GM21367 (cell line): Measurements from ENCODE around the gene CORO1C.
"Not testable (repeated sequence)": the region's sequence is repeated elsewhere in the genome, so short reads cannot be mapped to it uniquely, and the experiment has no call there.

ENCODE experiments used
- ATAC-seq: cut with Tn5 transposase; IDR thresholded peaks from one replicate; pipeline ENCODE4 v1.9.1; 2021; ENCODE audit not compliant: unreplicated experiment

CORO1C gene

GRCh38 chr12:108620236-108620879, 111.0 kb downstream of the CORO1C start:
- no peak for ATAC-seq

GRCh38 chr12:108619369-108620160, 111.8 kb downstream of the CORO1C start:
- ATAC-seq, result no peak

GRCh38 chr12:108618953-108619274, 112.4 kb downstream of the CORO1C start:
- ATAC-seq, result not testable (repeated sequence)

GRCh38 chr12:108618079-108618952, 113.0 kb downstream of the CORO1C start:
- ATAC-seq, result peak; percentile 37

GRCh38 chr12:108616941-108617858, 114.1 kb downstream of the CORO1C start:
- no peak for ATAC-seq

DNA sequence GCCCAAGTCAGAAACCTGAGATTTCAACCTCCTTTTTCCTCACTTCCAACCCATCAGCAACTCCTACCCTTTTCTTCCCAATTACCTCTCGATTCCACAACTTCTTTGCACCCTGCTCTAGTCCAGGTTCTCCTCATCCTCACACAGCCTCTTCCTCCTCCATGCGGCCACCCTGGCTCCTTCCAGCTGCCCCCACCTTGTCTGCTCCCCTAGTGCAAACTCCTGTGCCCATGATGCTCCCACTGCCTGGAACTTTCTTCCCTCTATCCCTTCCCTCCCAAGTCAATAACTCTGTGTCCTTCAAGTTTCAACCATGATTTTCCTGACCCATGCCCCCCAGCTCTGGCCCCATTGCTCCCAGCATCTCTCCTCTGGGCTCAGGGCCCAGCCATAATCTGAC, 115.0 kb downstream of the CORO1C start:
- ATAC-seq, result no peak

GRCh38 chr12:108615918-108616317, 115.4 kb downstream of the CORO1C start:
- no peak for ATAC-seq

DNA sequence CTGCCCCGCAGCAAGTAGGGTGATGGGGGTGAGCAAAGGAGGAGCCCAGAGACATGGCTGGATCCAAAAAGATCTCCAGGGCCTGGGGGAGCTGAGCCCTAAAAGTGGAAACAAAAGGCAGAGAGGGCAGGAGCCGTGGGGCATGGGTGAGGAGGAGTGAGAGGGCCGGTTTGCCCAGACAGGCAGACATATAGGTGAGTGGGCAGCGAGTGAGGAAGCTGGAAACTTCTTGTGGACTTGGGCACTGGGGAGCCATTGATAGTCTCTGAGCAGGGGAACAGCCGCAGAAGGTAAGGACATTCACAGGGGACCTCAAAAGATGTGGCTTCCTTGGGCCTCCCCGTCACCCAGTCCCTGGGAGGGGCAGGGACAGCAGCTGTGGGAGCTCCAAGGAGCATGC, 116.7 kb downstream of the CORO1C start:
- no peak for ATAC-seq

DNA sequence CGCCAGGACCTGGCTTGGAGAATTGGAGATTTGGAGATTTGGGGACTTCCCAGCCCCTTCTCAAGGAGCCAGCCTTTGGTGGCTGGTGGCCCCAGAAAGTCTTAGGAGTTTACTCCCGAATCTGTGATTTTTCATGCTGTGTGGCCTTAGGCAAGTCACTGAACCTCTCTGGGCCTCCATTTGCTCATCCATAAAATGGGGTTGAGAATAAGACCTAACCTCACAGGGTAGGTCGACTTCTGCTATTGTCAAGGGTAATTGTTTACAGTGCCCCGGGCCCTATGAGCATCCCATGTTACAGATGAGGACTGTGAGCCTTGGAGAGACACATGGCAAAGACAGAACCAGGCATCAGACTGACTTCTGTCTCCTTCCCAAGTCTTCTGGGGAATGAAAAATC, 117.3 kb downstream of the CORO1C start:
- no peak for ATAC-seq

DNA sequence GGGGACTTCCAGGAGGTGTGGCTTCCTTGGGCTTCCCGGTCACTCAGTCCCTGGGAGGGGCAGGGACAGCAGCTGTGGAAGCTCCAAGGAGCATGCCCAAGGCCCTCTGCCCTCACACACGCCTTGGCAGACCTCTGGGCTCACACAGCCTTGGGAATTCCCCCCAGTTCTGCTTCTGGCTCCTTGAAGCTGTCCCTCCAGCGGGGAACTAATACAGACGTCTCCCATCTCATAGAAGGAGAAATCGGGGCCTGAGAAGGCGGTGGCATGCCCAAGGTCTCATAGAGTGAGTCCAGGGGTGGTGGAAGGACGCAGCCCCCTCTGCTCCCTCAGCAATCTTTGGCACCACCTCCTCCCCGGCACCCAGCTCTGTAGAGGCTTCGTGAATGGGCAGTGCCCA, 117.8 kb downstream of the CORO1C start:
- no peak for ATAC-seq

GRCh38 chr12:108612788-108613282, 118.5 kb downstream of the CORO1C start:
- no peak for ATAC-seq

- ATAC-seq, result no peak
Observed at GRCh38 chr12:108611884-108612415, 119.4 kb downstream of the CORO1C start.

- ATAC-seq, result no peak
Observed at GRCh38 chr12:108610856-108611605, 120.3 kb downstream of the CORO1C start.

DNA sequence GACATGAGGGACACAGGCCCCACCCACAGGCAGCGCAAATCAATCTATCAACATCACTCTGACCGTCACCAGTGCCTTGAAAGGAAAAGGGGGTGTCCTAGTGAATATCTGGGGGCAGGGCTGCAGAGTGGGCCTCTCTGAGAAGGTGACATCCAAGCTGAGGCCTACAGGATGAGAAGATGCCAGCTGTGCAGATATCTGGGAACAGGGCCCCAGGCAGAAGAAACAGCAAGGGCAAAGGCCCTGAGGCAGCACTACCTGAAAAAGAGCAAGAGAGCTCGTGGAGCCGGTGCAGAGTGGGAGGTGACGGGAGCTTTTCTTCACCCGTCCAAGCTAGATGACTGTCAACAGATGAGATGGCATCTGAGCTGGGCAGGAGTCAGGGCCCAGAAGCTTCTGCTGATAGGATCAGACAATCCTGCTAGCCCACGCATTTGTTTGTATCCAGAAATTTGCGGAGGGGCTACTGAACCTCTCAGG, 120.9 kb downstream of the CORO1C start:
- ATAC-seq, result no peak

- no peak for ATAC-seq
Observed at GRCh38 chr12:108609537-108610335, 121.6 kb downstream of the CORO1C start.

GRCh38 chr12:108608616-108609015, 122.7 kb downstream of the CORO1C start:
- no peak for ATAC-seq

DNA sequence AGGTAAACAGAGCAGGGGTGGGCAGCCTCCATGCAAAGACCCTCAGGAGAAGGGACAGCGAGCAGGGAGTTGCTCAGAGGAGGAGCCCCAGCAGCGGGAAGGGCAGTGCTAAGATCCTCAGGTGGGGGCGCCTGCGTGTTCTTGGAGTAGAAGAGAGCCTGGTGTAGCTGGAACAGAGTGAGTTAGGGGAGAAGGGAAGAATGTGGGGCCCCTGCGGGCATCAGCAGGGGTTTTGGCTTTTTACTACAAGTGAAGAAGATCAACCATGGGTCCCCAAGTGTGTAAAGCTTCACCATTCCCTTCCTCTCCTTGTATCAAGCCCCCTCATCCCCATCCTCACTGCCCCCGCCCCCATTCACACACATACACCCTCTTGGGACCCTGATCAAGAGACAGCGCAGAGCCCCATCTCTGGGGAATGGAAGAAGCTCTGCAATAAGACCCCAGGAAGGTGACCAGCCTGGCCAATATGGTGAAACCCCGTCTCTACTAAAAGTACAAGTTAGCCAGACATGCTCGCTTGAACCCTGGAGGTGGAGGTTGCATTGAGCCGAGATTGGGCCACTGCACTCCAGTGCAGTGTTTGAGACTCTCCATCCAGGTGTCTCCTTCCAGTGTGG, 123.2 kb downstream of the CORO1C start:
- no peak for ATAC-seq

DNA sequence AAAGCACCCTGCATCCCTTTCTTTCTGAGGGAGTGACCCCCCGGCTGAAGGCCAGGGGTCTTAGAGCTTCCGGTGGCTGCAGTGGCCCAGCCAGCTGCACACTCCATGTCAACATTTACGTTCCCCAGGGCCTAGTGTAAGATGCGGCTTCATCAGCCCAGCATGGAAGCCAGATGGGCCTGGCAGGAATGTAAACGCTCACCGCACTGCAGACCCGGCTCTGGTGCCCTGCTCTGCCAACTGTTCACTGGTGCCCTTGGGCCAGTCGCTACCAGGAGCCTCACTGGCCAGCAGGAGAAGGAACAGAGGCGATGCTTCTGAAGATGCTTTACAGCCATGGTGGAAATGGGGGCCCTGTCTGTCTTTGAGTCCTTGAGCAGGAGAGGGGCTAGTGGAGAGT, 124.8 kb downstream of the CORO1C start:
- ATAC-seq, result no peak
